Nucleus accumbens (tissue), 56 donors: ENCODE measurements around the gene DYNLT3.

Source experiments
- DNase-seq, 56 donors: peaks; one replicate each; lab custom pipeline; 2025; lab: John Stamatoyannopoulos, UW

DYNLT3 gene

GRCh38 chrX:37846141-37846540 is 1.2 kb downstream of the DYNLT3 start:
- DNase-seq, result no peak

GRCh38 chrX:37844622-37845021 is 2.7 kb downstream of the DYNLT3 start:
- DNase-seq, result no peak

- no peak for DNase-seq
Measured at GRCh38 chrX:37840931-37841330, 6.4 kb downstream of the DYNLT3 start.

- DNase-seq, result no peak
Measured at GRCh38 chrX:37834937-37835336, 12.4 kb downstream of the DYNLT3 start.

- no peak for DNase-seq
Measured at GRCh38 chrX:37830371-37830770, 17.0 kb downstream of the DYNLT3 start.

- no peak for DNase-seq
Measured at GRCh38 chrX:37829721-37830120, 17.6 kb downstream of the DYNLT3 start.

- DNase-seq, result peak in 24 of 56 donors; percentile 0 to 65 (median 1)
Measured at GRCh38 chrX:37825215-37825842, 22.0 kb downstream of the DYNLT3 start.

GRCh38 chrX:37824491-37825214 is 22.7 kb downstream of the DYNLT3 start:
- no peak for DNase-seq

- DNase-seq, result no peak
Measured at GRCh38 chrX:37820646-37821045, 26.7 kb downstream of the DYNLT3 start.

GRCh38 chrX:37818031-37818430 is 29.3 kb downstream of the DYNLT3 start:
- no peak for DNase-seq

GRCh38 chrX:37817579-37817978 is 29.8 kb downstream of the DYNLT3 start:
- no peak for DNase-seq

GRCh38 chrX:37817176-37817575 is 30.2 kb downstream of the DYNLT3 start:
- DNase-seq, result no peak

- no peak for DNase-seq
Measured at GRCh38 chrX:37816766-37817165, 30.6 kb downstream of the DYNLT3 start.

GRCh38 chrX:37815366-37815765 is 32.0 kb downstream of the DYNLT3 start:
- DNase-seq, result no peak

- DNase-seq, result no peak
Measured at GRCh38 chrX:37813570-37813969, 33.8 kb downstream of the DYNLT3 start.

- no peak for DNase-seq
Measured at GRCh38 chrX:37812110-37812509, 35.3 kb downstream of the DYNLT3 start.

- no peak for DNase-seq
Measured at GRCh38 chrX:37809970-37810369, 37.4 kb downstream of the DYNLT3 start.

- no peak for DNase-seq
Measured at GRCh38 chrX:37803057-37803456, 44.3 kb downstream of the DYNLT3 start.

GRCh38 chrX:37802028-37802427 is 45.3 kb downstream of the DYNLT3 start:
- no peak for DNase-seq

- DNase-seq, result no peak
Measured at GRCh38 chrX:37800717-37801116, 46.7 kb downstream of the DYNLT3 start.

GRCh38 chrX:37799936-37800335 is 47.4 kb downstream of the DYNLT3 start:
- no peak for DNase-seq

GRCh38 chrX:37796805-37797204 is 50.6 kb downstream of the DYNLT3 start:
- peak in 11 of 56 donors; percentile 0 to 15 (median 7) for DNase-seq
